HG03280 (cell line): ENCODE measurements around the gene MSRB1.

Experiments used
- ATAC-seq: cut with Tn5 transposase; IDR thresholded peaks from one replicate; pipeline ENCODE4 v1.9.1; 2021; ENCODE audit warnings: mild to moderate bottlenecking, moderate library complexity; ENCODE audit not compliant: unreplicated experiment

Gene MSRB1

GRCh38 chr16:1942810-1943726, at the start of gene MSRB1:
Gene MSRB1, minus strand, starts transcription at chr16:1943199. Its CDS starts 43 bp downstream, at chr16:1943156.
- ATAC-seq: peak; percentile 96

DNA sequence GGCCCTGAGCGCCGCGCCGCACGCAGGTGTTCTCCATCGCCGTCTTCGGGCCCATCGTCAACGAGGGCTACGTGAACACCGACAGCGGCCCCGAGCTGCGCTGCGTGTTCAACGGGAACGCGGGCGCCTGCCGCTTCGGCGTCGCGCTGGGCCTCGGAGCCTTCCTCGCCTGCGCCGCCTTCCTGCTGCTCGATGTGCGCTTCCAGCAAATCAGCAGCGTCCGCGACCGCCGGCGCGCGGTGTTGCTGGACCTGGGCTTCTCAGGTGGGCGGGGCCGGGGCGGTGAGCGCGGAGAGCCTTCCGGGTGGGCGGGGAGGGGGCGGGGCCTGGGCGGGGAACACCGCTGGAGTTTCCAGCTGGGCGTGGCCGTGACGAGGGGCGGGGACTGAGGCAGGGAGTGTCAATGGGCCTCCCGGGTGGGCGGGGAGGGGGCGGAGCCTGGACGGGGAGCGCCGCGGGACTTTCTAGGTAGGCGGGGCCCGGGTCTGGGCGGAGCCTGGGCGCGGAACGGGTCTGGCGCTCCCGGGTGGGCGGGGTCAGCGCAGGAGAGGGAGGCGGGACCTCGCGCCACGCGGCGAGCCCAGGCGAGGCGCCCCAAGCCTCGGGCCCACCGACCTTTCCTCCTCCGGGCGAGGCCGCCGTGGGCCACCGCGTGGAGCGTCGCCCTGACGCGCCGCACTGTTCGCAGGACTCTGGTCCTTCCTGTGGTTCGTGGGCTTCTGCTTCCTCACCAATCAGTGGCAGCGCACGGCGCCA, 49.1 kb upstream of the MSRB1 start:
- ATAC-seq: peak; percentile 59

DNA sequence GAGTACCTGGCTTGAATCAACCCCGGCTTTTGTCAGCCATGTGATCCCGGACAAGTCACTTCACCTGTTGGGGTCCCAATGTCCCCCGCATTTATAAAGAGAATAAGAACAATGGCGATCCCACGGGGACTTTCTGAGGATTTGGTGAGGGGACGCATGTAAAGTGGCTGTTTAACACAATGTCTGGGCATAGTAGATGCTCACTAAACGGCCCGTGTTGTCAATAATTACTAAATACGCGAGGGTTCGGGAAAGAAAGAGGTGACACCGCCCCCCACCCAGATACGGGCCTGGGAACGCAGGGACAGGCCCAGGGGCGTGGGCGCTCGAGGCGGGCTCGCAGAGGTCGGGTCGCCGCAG, 48.6 kb upstream of the MSRB1 start:
- ATAC-seq: no peak

GRCh38 chr16:1991135-1991551, 48.1 kb upstream of the MSRB1 start:
- no peak for ATAC-seq

- no peak for ATAC-seq
These were observed 47.5 kb upstream of the MSRB1 start for GRCh38 chr16:1990351-1991134.

DNA sequence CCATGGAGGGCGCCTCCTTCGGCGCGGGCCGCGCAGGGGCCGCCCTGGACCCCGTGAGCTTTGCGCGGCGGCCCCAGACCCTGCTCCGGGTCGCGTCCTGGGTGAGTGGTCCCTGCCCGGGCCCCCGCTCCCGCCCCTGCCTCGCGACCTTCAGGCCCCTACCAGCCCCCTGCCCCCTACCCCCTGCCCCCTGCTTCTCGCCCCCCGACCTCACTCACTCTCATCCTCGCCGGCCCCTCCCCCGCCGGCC, 47.0 kb upstream of the MSRB1 start:
- no peak for ATAC-seq

DNA sequence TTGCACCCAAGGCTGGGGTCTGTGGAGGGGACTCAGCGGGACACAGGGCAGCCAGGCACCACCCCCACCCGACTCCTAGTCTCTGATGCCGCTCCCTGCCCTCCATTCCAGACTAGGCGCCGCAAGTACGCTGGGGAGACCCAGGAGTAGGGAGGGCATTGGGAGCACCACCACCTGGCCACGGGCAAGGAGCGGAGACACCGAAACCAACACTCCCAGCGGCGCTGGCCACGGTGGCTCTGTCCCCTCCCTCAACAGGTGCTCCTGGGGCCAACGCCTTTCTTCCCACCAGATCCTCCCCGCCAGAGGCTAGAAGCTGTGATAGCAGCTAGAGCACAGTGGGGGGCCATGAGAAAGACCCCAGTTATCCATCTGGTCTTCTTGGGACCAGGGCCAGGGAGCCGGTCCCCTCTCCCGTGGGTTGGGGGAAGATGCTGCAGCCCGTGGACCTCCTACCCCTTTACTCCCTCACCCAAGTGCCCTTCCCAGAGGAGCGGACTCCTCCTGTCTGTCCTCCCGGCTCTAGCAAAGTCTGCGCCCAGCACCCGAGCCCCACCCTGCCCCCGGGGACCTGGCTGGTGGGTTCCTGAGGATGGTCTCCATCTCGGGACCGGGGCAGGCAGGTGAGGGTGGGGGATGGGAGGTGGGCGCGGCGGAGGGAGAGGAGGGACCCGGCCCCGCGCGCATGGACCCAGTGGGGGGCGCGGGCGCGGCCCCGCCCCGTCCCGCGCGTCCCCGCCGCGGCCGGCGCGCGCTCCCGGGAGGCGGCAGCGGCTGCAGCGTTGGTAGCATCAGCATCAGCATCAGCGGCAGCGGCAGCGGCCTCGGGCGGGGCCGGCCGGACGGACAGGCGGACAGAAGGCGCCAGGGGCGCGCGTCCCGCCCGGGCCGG, 46.5 kb upstream of the MSRB1 start, which contains the start of gene SYNGR3:
Gene SYNGR3, plus strand, starts transcription at position 762 of the 892 bp plus-strand sequence. CDS start 133 bp downstream, outside the sequence.
- ATAC-seq: no peak

- no peak for ATAC-seq
These were observed 44.2 kb upstream of the MSRB1 start for GRCh38 chr16:1987198-1987597.

- no peak for ATAC-seq
These were observed 42.6 kb upstream of the MSRB1 start for GRCh38 chr16:1985466-1986150.

DNA sequence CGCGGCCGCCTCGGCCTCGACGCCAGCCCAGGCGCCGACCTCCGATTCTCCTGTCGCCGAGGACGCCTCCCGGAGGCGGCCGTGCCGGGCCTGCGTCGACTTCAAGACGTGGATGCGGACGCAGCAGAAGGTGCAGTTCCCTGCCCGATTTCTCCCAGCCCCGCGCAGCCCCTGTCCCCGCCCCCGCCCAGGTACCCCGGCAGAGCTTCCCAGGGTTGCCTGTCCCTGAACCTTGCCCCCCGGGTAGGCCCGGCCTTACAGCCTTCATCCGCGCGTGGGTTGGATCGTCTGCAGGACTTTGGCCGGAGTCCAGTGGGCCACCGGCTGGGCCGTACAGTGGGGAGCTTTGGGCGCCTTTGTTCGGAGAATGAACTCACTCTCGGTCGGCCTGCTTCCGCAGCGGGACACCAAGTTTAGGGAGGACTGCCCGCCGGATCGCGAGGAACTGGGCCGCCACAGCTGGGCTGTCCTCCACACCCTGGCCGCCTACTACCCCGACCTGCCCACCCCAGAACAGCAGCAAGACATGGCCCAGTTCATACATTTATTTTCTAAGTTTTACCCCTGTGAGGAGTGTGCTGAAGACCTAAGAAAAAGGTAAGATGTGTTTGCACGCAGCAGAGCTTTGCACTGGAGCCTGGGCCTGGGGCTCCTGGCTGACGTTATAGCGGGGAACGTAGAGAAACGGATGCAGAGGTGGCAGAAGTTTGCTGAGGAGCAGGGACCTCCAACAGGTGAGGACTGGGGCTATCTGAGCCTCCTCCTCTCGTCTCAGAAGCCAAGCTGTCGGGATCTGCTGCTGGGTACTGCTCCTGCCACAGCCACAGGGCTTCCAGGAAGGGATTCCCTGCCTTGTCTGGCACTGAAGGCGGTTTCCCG, 41.6 kb upstream of the MSRB1 start:
- no peak for ATAC-seq

DNA sequence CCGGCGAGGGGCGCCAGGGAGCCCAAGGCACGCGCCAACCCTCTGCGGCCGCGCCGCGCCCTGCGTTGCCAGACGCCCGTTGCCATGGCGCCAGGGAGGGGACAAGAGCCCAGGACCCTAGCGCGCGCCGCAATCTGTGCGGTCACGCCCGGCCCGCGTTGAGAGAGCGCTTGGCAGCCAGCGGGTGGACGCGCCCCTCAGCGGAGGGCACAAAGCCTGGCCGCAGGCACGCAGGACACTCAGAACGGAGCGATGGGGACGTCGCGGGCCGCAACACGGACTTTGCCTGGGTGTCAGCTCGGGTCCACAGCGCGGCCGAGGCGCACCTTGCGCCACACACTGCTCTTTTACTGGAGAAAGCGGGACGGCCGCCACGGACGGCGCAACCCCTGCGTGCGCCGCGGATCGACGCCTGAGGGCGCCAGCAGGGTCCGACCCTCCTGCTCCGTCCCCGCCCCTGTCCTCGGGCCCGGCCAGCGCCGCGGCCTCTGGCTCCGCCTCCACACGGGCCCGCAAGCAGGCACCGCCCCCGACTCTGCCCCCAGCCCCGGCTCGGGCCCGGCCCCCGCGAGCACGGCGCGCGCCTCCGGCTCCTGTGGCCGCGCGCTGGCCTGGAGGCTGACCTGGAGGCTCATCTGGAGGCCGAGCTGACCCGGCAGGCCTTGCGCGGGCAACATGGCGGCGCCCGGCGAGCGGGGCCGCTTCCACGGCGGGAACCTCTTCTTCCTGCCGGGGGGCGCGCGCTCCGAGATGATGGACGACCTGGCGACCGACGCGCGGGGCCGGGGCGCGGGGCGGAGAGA, 40.7 kb upstream of the MSRB1 start, which contains the start of gene GFER:
Gene GFER, plus strand, starts transcription at position 650 of the 803 bp plus-strand sequence. Its CDS starts 26 bp downstream, at position 676.
- ATAC-seq: peak; percentile 79

GRCh38 chr16:1982991-1983543, 40.1 kb upstream of the MSRB1 start:
- ATAC-seq: no peak

- no peak for ATAC-seq
These were observed 39.0 kb upstream of the MSRB1 start for GRCh38 chr16:1982013-1982433.

GRCh38 chr16:1981398-1981836, 38.4 kb upstream of the MSRB1 start, which contains the start of gene NOXO1:
Gene NOXO1, minus strand, starts transcription at chr16:1981469. Its CDS starts 290 bp downstream, at chr16:1981179.
- no peak for ATAC-seq

DNA sequence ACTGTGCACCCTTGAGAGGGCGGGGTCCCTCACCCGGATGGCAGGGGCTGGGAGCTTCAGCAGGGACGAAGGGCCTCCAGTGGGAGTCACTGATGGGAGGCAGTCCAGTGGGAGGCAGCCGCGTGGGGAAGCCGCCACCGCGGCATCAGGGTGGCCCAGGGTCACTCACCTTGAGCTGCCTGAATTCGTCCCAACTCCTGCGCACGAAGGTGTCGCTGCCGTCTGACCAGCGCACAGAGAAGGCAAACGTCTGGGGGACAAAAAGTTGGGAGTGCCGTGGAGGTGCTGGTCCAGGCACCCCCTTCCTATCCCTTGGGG, 37.7 kb upstream of the MSRB1 start:
- no peak for ATAC-seq

GRCh38 chr16:1980030-1980769, 37.2 kb upstream of the MSRB1 start:
- ATAC-seq: no peak
